HG02943 (cell line): ENCODE data around the gene PLSCR1.

Experiments used
- ATAC-seq: cut with Tn5 transposase; IDR thresholded peaks from one replicate; pipeline ENCODE4 v1.9.1; 2021; ENCODE audit warnings: mild to moderate bottlenecking, low read depth, moderate library complexity; ENCODE audit not compliant: unreplicated experiment

Gene PLSCR1, protein sequence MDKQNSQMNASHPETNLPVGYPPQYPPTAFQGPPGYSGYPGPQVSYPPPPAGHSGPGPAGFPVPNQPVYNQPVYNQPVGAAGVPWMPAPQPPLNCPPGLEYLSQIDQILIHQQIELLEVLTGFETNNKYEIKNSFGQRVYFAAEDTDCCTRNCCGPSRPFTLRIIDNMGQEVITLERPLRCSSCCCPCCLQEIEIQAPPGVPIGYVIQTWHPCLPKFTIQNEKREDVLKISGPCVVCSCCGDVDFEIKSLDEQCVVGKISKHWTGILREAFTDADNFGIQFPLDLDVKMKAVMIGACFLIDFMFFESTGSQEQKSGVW

DNA sequence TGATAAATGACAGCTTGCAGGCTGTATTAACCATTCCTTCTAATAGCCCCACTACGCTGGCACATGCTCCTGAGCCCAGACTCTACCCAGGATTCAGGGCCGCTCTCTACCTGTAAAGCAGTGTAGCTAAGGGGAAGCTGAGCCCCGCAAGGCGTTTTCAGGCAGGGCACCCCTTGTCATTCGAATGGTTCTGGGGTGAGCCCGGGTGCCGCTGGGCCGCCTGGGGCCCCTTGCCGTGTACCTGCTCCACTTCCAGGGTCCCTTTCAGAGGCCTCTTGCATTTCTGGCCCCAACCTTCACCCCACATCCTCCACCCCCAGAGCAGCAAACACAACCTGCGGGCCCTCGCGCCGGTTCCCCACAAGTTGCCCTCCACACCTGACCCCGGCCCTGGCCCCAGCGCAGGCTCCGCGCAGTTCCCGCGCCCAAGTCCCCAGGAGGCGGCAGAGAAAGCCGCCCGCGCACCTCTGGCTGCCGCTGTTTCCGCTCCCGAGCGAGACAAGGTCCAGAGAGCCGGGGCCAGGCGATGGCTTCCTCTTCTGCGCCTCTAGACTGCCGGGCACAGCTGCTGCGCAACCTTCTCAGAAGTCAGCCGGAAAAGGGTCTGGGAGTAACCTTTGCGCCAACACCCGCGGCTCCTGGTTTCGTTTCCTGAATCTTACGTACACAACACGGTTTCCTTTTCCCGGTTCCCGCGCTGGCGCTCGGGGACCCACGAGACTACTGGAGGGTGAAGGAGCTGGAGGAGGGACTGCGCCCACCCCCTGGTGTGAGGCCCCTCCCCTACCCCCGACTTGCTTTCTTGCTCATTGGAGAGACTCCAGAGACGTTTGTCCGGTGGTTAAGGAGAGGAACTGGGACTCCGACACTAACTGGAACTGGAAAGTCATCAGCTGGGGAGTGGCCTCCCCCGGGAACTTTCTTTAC, at the start of gene PLSCR1:
Gene PLSCR1, minus strand, starts transcription at position 606 of the 927 bp plus-strand sequence. CDS start 8,055 bp downstream, outside the sequence.
- peak; percentile 86 for ATAC-seq

DNA sequence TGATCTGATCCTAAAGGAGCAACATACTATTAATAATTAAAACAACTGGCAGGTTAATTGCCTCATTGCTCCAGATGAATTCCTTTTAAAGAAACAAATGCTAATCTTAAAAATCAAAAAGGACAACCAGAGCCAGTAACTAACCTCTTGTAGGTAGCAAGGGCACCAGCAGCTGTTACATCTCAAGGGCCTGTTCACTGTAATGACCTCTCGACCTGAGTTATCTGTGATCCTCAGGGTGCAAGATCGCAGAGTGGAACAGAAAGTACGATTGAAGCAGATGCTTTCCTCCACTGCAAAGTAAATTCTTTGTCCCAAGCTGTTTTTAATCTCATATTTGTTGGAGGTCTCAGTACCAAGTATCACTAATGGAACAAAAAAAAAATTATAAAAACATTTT, 49.4 kb upstream of the PLSCR1 start:
- ATAC-seq, result no peak

- no peak for ATAC-seq
Measured at GRCh38 chr3:146590521-146590920, 46.1 kb upstream of the PLSCR1 start.

- ATAC-seq, result peak; percentile 65
Measured at GRCh38 chr3:146589899-146590508, 45.6 kb upstream of the PLSCR1 start.

GRCh38 chr3:146585156-146585555, 40.7 kb upstream of the PLSCR1 start:
- no peak for ATAC-seq

DNA sequence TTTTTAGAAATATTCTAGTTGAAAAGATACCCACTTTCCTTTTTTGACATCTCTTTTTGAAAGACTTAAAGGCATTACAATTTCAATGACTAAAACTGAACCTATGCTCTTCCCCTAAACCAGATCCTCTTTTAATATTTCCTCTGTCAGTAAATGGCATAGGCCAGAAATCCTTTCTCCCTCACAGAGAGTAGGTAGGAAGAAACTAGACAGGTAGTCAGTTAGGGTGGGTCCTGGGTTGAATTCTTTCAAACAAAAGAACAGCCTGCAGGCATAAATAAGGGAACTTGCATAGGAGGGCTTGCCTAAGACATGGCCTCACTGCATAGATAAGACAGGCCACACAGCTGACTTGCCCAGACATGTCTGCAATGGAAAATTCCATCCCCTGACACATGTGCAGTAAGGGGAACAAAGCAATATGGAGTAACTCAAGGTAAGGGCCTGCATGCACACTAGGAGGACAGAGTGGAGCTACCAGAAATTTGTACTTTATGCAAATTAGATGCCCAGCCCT, 37.6 kb upstream of the PLSCR1 start:
- ATAC-seq, result no peak

- no peak for ATAC-seq
Measured at GRCh38 chr3:146581080-146581601, 36.7 kb upstream of the PLSCR1 start.

DNA sequence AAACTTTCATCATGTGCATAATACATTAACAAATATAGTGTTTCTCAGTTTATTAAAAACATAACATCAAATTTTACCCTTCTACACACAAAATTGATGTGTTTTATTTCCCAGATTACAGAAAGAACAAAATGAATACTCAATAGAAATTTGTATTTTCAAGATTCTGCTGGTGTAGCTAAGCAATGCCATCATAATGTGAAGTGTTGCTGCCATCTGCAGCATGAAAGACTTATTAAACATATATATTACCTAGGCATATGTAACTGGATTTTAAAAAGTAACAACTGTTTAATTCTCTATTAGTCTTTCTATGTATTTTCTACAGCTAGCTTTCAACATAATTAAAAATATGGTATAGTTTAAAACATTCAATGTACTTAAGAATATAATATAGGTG, 33.3 kb upstream of the PLSCR1 start:
- no peak for ATAC-seq

- ATAC-seq, result no peak
Measured at GRCh38 chr3:146575636-146576035, 31.2 kb upstream of the PLSCR1 start.

DNA sequence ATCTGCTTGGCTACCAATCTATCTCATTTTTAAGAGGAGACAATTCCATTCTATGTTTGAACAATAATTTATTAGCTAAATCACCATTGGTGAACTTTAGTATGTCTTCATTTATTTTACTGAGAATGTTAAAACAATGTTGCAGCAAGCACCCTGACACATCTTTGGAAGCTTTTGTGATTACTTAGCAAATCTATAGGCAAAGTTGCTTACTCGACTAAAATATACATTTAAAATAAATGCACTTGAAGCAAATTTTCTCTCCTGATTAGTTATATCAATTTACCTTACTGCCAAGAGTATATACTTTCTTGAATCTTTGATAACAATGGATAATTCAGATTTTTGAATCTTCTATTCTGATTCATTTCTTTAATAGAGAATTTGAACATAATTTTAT, 29.8 kb upstream of the PLSCR1 start:
- ATAC-seq, result no peak

DNA sequence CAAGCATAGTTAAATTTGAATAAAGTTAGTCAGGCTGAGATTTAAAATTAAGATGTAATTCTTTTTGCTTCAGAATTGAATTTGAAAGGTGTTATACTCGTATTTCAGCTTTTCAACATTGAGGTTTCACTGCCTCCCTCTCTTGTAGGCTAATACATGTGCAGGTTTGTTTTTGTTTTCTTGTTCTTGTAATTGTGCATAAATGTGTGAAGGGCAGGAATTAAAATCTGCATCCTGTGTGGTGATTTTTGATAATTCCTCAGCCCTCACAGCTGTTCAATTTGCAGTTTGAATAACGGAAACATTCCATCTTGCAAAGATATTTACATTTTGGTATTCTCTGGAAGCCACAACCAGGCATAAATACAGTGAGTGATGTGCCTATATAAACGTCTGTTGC, 24.9 kb upstream of the PLSCR1 start:
- ATAC-seq, result no peak

DNA sequence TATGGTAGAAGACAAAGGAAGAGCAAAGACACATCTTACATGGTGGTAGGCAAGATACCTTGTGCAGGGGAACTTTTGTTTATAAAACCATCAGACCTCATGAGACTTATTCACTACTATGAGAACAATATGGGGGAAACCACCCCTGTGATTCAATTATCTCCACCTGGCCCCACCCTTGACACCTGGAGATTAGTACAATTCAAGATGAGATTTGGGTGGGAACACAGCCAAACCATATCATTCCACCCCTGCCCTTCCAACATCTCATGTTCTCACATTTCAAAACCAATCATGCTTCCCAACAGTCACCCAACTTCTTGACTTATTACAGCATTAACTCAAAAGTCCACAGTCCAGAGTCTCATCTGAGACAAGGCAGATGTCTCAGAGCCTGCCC, 21.7 kb upstream of the PLSCR1 start:
- ATAC-seq, result no peak

- no peak for ATAC-seq
Measured at GRCh38 chr3:146561879-146562278, 17.5 kb upstream of the PLSCR1 start.

DNA sequence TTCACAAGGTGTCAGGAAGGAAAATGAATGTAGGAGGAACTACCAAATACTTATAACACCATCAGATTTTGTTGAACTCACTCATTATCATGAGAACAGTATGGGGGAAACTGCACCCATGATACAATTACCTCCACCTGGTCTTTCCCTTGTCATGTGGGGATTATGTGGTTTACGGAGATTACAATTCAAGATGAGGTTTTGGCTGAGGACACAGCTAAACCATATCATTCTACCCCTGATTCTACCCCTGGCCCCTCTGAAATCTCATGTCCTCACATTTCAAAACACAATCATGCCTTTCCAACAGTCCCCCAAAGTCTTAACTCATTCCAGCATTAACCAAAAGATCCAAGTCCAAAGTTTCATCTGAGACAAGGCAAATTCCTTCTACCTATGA, 17.1 kb upstream of the PLSCR1 start:
- no peak for ATAC-seq

- no peak for ATAC-seq
Measured at GRCh38 chr3:146560678-146561077, 16.3 kb upstream of the PLSCR1 start.

DNA sequence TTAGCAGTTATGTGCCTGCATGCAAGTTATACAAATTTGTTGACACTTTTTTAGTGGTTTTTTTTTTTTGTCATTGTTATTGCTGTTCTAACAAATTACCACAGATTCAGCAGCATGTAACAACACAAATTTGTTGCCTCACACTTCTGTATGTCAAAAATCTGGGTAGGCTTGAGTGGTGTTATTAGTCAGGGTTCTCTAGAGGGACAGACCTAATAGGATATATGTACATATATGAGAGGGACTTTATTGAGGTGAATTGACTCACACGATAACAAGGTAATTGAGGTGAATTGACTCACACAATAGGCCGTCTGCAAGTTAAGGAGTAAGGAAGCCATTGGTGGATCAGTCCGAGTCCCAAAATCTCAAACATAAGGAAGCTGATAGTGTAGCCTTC, 15.0 kb upstream of the PLSCR1 start:
- no peak for ATAC-seq

- no peak for ATAC-seq
Measured at GRCh38 chr3:146558781-146559180, 14.4 kb upstream of the PLSCR1 start.

GRCh38 chr3:146557745-146558144, 13.3 kb upstream of the PLSCR1 start:
- no peak for ATAC-seq

GRCh38 chr3:146555311-146555710, 10.9 kb upstream of the PLSCR1 start:
- ATAC-seq, result no peak

- no peak for ATAC-seq
Measured at GRCh38 chr3:146554151-146554760, 9.8 kb upstream of the PLSCR1 start.
